ENCODE data around the gene SVIL.
"Not testable (repeated sequence)": the region's sequence is repeated elsewhere in the genome, so short reads cannot be mapped to it uniquely, and the experiment has no call there.

GRCh38 chr10:29610331-29610730 lies 24.4 kb downstream of the SVIL start:
- not testable (repeated sequence) for TF ChIP-seq POLR2A (IDR thresholded peaks at IDR 0.05; ENCODE audit: low read length); GATA1 (IDR thresholded peaks at IDR 0.05; ENCODE audit: low read depth, low read length)

Measured in erythroblast (primary cell).